IPS DF 4.7 (cell line): ENCODE data around the gene BOC.
"Not testable (repeated sequence)": the region's sequence is repeated elsewhere in the genome, so short reads cannot be mapped to it uniquely, and the experiment has no call there.

ENCODE experiments used
- DNase-seq: peaks from one replicate; pipeline ENCODE4 v3.0.0-alpha.2; 2013; ENCODE audit warnings: low spot score; ENCODE audit errors: extremely low read depth

The BOC gene, protein sequence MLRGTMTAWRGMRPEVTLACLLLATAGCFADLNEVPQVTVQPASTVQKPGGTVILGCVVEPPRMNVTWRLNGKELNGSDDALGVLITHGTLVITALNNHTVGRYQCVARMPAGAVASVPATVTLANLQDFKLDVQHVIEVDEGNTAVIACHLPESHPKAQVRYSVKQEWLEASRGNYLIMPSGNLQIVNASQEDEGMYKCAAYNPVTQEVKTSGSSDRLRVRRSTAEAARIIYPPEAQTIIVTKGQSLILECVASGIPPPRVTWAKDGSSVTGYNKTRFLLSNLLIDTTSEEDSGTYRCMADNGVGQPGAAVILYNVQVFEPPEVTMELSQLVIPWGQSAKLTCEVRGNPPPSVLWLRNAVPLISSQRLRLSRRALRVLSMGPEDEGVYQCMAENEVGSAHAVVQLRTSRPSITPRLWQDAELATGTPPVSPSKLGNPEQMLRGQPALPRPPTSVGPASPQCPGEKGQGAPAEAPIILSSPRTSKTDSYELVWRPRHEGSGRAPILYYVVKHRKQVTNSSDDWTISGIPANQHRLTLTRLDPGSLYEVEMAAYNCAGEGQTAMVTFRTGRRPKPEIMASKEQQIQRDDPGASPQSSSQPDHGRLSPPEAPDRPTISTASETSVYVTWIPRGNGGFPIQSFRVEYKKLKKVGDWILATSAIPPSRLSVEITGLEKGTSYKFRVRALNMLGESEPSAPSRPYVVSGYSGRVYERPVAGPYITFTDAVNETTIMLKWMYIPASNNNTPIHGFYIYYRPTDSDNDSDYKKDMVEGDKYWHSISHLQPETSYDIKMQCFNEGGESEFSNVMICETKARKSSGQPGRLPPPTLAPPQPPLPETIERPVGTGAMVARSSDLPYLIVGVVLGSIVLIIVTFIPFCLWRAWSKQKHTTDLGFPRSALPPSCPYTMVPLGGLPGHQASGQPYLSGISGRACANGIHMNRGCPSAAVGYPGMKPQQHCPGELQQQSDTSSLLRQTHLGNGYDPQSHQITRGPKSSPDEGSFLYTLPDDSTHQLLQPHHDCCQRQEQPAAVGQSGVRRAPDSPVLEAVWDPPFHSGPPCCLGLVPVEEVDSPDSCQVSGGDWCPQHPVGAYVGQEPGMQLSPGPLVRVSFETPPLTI

GRCh38 chr3:113211330-113212149 is at the start of gene BOC:
BOC (plus strand) TSS chr3:113211557; CDS start chr3:113249803, 38,246 bp downstream.
- no peak for DNase-seq

DNA sequence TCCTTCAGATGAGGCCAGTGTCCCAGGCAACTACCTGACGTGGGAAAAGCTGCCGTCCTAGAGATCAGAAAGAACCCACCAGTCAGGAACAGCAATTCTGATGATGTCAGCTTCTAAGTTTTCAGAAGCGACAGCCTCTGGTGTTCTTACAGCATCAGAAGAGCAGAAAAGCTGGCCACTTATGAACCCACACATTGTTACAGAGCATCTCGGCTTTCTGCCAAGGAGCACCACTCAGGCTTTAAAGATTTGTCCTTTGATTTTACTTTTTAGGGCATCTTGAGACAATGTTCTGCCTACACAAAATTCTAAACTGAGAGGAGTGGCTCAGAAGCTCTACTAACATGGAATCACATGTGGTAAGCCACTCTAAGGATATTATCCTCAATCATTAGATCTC is 49.7 kb upstream of the BOC start:
- DNase-seq: no peak

DNA sequence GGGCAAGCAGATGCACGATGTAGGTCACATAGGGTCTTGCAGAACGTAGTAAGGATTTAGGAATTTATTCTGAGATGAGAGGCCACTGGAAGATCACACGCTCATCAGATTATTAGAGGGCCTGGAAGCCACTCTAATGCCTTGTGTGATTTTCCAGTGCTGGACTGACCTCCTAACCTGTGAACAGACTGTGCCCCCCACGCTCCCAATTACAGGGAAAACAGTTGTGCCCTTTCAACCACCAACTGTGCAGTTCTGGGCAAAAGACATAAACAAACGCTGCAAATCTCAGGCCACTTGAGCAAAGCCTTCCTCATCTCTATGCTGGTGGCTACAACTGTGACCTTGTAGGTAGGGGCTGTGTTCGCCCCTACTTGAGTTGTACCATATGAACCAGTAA is 48.2 kb upstream of the BOC start:
- DNase-seq: no peak

DNA sequence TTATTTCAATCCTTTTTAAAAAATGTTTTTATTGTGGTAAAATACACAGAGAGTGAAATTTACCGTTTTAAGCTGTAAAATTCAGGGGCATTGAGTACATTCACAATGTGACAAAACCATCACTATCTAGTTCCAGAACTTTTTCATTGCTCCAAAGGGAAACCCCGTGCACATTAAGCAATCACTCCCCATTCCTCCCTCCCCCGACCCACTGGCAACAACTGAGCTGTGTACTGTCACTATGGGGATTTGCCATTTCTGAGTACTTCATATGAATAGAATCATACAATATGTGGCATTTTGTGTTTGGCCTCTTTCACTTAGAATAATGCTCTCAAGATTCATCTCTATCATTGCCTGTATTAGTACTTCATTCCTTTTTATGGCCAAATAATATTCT is 45.5 kb upstream of the BOC start:
- no peak for DNase-seq

DNA sequence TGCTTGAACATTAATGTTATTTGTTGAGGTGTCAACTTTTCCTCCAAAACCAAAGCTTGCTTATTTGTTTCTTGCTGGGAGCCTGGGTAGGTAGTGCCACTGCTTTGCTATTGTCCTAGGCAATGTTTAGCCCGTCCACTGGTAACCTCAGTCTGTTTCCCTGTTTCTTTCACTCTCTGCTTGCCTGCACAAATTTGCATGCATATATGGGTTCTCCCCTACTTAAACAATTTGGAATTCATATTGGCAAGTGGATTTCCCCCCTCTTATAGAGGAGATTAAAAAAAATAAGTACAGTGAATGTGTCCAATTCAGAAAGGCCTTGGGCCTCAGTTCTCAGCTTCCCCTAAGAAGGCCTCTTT is 45.0 kb upstream of the BOC start:
- DNase-seq: no peak

GRCh38 chr3:113166719-113167492 is 44.5 kb upstream of the BOC start:
- no peak for DNase-seq

DNA sequence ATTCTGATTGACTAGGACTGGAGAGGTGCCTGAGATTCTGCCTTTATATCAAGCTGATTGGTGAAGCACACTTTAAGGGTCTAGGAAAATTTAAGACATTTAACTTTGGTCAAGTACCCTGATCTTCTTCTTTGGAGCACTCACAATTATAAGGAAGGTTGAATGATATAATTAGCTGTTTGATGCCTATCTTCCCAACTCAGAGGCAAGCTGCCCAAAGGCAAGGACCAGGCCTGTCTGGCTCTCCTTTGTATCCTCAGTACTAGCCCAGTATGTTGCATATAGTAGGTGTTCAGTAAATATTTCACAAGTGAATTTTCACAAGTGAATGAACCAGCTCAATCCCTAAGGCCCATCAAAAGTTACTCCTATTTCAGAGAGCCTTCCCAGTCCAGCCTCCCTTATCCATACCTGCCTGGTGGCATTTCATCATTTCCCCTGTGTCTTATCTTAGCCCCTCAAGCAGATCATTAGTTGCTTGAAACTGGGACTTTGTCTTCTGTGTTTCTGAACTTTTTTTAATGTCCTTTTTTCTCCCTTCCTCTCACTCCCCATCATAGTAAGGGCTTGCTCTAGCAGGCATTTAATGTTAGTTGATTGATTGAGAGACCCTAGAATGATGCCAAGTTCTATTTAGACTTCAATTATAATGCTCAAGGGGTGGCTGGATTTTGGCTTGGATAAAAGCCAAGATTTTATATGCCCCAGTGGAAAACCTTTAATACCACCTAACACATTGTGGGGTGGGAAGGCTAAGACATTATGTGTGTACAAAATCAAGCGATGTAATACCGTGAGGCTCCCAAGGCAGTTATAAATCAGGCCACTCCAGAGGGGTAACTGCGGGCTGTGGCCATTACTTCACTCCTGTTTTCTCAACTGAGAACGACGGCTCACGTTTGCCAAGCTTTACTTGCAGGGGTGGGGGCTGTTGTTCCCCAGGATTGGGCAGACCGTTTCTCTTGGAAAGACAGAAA is 43.2 kb upstream of the BOC start:
- no peak for DNase-seq

DNA sequence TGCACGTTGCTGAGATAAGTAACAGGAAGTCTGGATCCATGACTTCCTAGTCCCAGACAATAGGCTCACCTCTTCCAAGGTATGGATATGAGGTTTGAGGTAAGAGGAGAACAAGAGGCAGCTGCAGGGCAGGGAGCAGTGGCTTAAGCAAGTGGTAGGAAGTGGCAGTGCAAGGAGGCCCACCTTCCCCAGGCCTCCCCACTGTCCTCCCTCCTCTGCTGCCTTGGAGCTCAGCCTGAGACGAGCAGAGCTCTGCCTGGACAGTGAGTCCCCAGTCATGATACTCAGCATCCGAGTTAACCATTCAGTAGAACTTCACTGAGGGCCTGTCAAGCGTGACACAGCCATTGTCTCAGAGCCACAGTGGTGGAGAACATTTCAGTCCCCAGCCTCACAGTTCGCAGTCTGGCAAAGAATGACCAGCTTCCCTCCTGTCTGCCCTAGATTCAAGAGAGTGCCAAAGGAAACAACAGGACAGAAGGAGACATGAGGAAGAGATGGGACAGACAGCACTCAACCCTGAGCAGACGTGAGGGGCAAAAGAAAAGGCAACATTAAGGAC is 41.4 kb upstream of the BOC start:
- no peak for DNase-seq

- DNase-seq: no peak
Observed at GRCh38 chr3:113170771-113171170, 40.6 kb upstream of the BOC start.

DNA sequence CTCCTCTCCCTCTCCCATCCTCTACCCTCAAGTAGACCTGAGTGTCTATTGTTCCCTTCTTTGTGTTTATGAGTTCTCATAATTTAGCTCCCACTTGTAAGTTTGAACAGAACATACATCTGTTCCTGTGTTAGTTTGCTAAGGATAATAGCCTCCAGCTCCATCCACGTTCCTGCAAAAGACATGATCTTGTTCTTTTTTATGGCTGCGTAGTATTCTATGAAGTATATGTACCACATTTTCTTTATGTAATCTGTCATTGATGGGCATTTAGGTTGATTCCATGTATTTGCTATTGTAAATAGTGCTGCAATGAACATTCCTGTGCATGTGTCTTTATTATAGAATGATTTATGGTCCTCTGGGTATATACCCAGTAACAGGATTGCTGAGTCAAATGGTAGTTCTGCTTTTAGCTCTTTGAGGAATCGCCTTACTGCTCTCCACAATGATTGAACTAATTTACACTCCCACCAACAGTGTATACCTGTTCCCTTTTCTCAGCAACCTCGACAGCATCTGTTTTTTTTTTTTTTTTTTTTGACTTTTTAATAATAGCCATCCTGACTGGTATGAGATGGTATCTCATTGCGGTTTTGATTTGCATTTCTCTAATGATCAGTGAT is 39.6 kb upstream of the BOC start:
- not testable (repeated sequence) for DNase-seq

DNA sequence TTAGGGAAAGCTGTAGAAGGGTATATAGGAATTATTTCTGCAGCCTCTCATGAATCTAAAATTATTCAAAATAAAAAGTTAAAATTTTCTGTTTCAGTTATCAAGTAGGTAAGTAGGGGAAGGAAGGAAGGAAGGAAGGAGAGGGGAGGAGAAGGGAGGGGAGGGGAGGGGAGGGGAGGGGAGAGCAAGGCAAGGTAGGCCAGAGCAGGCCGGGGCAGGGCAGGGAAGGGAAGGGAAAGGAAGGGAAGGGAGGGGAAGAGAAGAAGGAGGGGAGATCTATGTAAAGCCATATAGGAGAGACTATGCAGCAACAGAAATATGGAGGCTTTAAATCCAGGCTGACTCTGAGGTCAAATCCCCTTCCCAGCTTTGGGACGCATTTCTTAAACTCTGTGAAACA is 38.3 kb upstream of the BOC start:
- no peak for DNase-seq

- no peak for DNase-seq
Observed at GRCh38 chr3:113174304-113174703, 37.1 kb upstream of the BOC start.

DNA sequence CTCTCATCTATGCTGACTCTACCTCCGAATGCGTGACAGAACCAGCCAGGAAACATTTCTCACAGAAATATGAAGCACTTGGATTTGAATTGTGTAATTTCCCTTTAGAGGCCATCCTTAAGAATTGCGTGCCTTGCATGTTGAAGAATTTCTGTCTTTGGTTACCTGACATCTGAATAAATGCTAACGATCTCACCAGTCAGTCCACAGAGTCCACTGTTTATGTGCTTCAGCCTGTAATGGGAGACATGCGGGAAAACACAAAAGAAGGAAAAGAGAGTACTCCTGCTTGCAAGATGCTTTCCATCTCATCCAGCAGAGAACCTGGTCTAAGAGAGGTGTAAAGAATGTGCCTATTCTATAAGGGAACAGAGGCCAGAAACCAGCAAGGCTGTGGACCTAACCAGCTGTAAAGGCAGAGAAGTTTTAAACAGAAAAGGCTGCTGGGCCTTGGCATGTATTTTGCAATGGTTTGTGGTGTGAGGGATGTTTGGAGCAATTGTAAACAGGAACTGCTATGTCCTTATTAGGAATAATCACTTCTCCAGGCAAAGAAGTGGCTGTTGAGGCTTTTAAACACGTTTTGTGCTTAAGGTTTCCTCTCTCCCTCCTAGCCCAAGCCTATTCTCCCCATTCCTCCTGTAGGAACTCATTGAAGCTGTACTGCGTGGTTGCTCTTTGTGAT is 36.4 kb upstream of the BOC start:
- no peak for DNase-seq

DNA sequence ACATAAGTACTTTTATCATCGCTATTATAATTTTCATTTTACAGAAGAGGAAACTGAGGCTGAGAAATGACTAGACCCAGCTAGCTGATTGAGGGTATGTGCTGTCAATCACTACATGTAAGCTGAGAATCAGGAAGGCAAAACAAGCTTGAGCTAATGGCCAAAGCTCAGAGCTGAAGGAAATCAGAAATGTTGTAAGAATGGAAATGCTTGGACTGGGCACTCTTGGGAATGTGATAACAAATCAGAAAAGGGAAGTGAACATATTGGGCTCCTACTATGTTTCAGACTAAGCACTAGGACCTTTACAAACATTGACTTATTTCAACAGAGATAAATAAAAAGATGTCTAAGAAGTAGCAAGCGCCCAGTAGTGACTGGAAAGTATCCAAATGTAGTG is 33.8 kb upstream of the BOC start:
- no peak for DNase-seq

DNA sequence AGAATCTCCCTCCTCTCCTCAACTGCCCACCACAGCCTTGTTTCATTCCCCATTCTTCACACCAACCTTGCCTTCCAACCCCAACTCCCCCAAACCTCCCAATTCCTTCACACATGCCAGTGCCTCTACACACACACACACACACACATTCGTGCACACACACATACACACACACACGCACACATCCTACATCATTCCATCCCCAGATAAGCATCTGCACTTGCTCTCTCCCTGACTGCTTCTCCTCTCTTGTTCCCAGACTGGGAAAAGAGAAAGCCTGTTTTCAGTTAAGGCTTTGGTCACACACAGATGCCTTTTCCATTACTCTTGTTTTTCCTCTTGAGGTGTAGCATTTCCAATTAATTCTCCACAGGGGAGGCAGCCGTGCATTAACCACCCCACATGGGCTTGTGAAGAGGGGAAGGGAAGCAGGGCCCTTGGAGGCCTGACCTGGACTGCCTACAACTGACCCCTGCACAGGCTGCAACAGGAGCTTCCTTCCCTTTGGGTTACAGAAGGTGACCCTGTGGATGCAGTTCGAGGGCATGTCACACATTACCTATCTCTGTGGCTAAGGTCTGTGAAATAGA is 32.0 kb upstream of the BOC start:
- DNase-seq: no peak

DNA sequence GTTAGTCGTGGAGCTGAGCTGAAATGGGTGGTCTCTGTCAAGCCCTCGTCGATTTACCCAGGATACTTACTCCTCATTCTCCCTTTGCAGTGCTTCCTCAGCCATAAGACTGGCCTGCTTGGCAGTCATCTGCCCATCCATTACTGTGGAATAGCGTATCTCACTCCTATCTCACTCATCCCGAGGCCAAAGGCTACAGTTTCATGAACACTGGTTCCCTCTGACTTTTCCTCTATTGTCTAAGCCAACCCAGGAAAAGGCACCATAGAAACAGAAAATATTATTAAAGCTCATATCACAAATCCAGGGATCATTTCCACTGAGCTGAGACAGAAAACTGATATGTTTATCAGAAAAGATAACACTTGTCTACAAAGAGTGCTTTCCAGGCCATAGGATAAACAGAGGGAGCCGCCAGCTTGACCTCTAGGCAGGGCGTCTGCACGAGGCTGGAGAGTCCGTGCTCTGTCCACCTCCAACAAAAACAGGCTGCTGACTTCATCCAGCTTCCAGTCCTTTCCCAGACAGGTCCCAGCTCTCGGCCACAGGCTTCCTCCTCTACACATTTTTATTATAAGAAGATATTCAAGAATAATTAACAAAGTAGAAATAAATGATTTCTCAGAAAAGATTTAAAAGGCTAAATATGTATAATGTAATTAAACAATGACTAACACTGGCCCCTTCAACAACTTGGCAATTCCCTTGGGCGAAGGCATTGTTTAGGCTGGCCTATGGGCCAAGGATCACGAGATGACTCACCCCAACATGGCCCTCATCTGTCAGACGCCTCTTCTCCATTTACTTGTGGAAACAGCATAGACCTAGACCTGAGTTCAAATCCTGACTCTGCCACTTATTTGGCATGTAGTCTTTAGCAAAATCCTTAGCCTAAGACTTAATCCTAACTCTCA is 27.4 kb upstream of the BOC start:
- DNase-seq: no peak
